Small intestine (tissue), 7 donors: ENCODE data around the gene KDR. TPM values are rescaled to one million over a fixed set of nuclear protein-coding genes. Genes with fewer than 3 reads are reported as not detected.

Experiments used
- DNase-seq, 2 donors: peaks; one replicate each; pipeline versions ENCODE4 v3.0.0 to v3.0.0-alpha.2; 2013
- FAIRE-seq: peaks from 2 replicates; lab custom pipeline; 2012; peaks lifted over from hg19 to GRCh38; lab: Jason Lieb, UNC
- H3K27ac ChIP-seq, 3 donors: one replicate each; pipeline ENCODE4 v1.5.1; 2013; ENCODE audit warnings: low read length in 2 of 3, mild to moderate bottlenecking in 2 of 3, control low read depth in 1 of 3, inconsistent platforms in 1 of 3, low read depth in 1 of 3, moderate library complexity in 1 of 3
- H3K27me3 ChIP-seq, 3 donors: one replicate each; pipeline ENCODE4 v1.6.1; 2013; ENCODE audit warnings: low read length in 3 of 3, inconsistent platforms in 1 of 3; ENCODE audit not compliant: control insufficient read depth in 3 of 3, insufficient read depth in 3 of 3
- H3K36me3 ChIP-seq, 3 donors: one replicate each; pipeline ENCODE4 v1.6.1; 2013; ENCODE audit warnings: low read length in 3 of 3, inconsistent platforms in 1 of 3, low read depth in 1 of 3, mild to moderate bottlenecking in 1 of 3, moderate library complexity in 1 of 3; ENCODE audit not compliant: control insufficient read depth in 3 of 3, insufficient read depth in 2 of 3
- H3K4me1 ChIP-seq, 3 donors: one replicate each; pipeline ENCODE4 v1.6.1; 2013; ENCODE audit warnings: low read length in 2 of 3, inconsistent platforms in 1 of 3, low read depth in 1 of 3, mild to moderate bottlenecking in 1 of 3, moderate library complexity in 1 of 3; ENCODE audit not compliant: control insufficient read depth in 3 of 3, insufficient read depth in 2 of 3
- H3K4me3 ChIP-seq, 3 donors: one replicate each; pipeline ENCODE4 v1.5.1; 2013; ENCODE audit warnings: low read length in 3 of 3, control low read depth in 1 of 3, inconsistent platforms in 1 of 3, low read depth in 1 of 3, mild to moderate bottlenecking in 1 of 3, moderate library complexity in 1 of 3
- H3K9me3 ChIP-seq, 2 donors: one replicate each; pipeline ENCODE4 v1.6.1; 2013; ENCODE audit warnings: low read depth in 1 of 2, low read length in 1 of 2; ENCODE audit not compliant: control insufficient read depth in 2 of 2, insufficient read depth in 1 of 2
- WGBS, 3 donors: extraction: QIAGEN DNeasy Blood & Tissue Kit; methylation state at CpG; one replicate each; pipeline ENCODE4 v1.1.7; 2013; 5-methylcytosine and 5-hydroxymethylcytosine counted together
- polyA plus RNA-seq, 4 donors: library from polyadenylated mRNA; stranded (reverse) in 3 of 4; unstranded in 1 of 4; fragments of 200-250 nt in 3 of 4; fragments of 120-200 nt in 1 of 4; gene quantifications; one replicate each; pipeline versions ENCODE4 v1.2.1 to v1.2.3, GENCODE V29; 2013
- donor health status: healthy with polysubstance abuse.
- donor health status: control.
- donor health status: control.
- donor health status: Bipolar disorder and iron deficiency.
- donor health status: healthy.

Gene KDR
- polyA plus RNA-seq, 4 donors, result 0.22 to 8.3 (median 4.0) TPM

GRCh38 chr4:55080174-55080865 is 45.1 kb downstream of the KDR start:
- FAIRE-seq (no peak), DNase-seq (no peak)
- Histone ChIP-seq H3K36me3 (no peaks in the 10 kb centered on the region), H3K27me3 (no peaks in the 10 kb centered on the region), H3K4me3 (no peak overlapping the region), H3K27ac (no peak overlapping the region), H3K4me1 (no peaks in the 10 kb centered on the region), H3K9me3 (no peaks in the 10 kb centered on the region)
- WGBS, 3 donors, result 40 to 67% (median 40%) methylated on average over 9 of the region's 9 CpGs

GRCh38 chr4:55079451-55080173 is 45.8 kb downstream of the KDR start:
- 63 to 70% (median 64%) methylated on average over 14 of the region's 14 CpGs for WGBS, 3 donors
- no peak overlapping the region for H3K4me3 ChIP-seq
- no peaks in the 10 kb centered on the region for H3K9me3 ChIP-seq
- no peak for DNase-seq
- no peaks in the 10 kb centered on the region for H3K4me1 ChIP-seq
- H3K27me3 ChIP-seq, result no peaks in the 10 kb centered on the region
- no peaks in the 10 kb centered on the region for H3K36me3 ChIP-seq
- peak overlapping the region in 1 of 3 donors; percentile 33 for H3K27ac ChIP-seq
- FAIRE-seq, result no peak

- DNase-seq (no peak), FAIRE-seq (no peak)
- Histone ChIP-seq H3K27ac (peak overlapping the region in 1 of 3 donors; percentile 66), H3K27me3 (no peaks in the 10 kb centered on the region), H3K9me3 (no peaks in the 10 kb centered on the region), H3K36me3 (no peaks in the 10 kb centered on the region), H3K4me3 (no peak overlapping the region), H3K4me1 (no peaks in the 10 kb centered on the region)
- WGBS, 3 donors, result 67 to 78% (median 73%) methylated on average over 8 of the region's 8 CpGs
These were observed 46.4 kb downstream of the KDR start for GRCh38 chr4:55078987-55079386.

GRCh38 chr4:55077577-55077976 is 47.8 kb downstream of the KDR start:
- Histone ChIP-seq H3K9me3 (no peaks in the 10 kb centered on the region), H3K27me3 (no peaks in the 10 kb centered on the region)
- FAIRE-seq, result no peak

GRCh38 chr4:55075823-55076716 is 49.3 kb downstream of the KDR start:
- 35 to 47% (median 42%) methylated on average over 5 of the region's 5 CpGs for WGBS, 3 donors
- H3K4me1 ChIP-seq, result no peaks in the 10 kb centered on the region
- no peak overlapping the region for H3K27ac ChIP-seq
- H3K36me3 ChIP-seq, result no peaks in the 10 kb centered on the region
- FAIRE-seq (no peak), DNase-seq (no peak)
- no peaks in the 10 kb centered on the region for H3K9me3 ChIP-seq
- H3K27me3 ChIP-seq, result no peaks in the 10 kb centered on the region
- H3K4me3 ChIP-seq, result no peak overlapping the region

More at GRCh38 chr4:55077577-55077976, 47.8 kb downstream of the KDR start:
- Histone ChIP-seq H3K4me1 (no peaks in the 10 kb centered on the region), H3K36me3 (no peaks in the 10 kb centered on the region), H3K4me3 (no peak overlapping the region), H3K27ac (no peak overlapping the region)
- no peak for DNase-seq
- WGBS, 3 donors, result 59 to 68% (median 61%) methylated on average over 2 of the region's 2 CpGs

GRCh38 chr4:55075376-55075775 is 50.0 kb downstream of the KDR start:
- DNase-seq (no peak), FAIRE-seq (no peak)
- WGBS, 3 donors, result 61 to 65% (median 62%) methylated on average over 3 of the region's 3 CpGs
- Histone ChIP-seq H3K36me3 (no peaks in the 10 kb centered on the region), H3K4me1 (no peaks in the 10 kb centered on the region), H3K27ac (no peak overlapping the region), H3K27me3 (no peaks in the 10 kb centered on the region), H3K4me3 (no peak overlapping the region), H3K9me3 (no peaks in the 10 kb centered on the region)

- H3K4me1 ChIP-seq, result no peaks in the 10 kb centered on the region
- 60 to 72% (median 64%) methylated on average over 5 of the region's 5 CpGs for WGBS, 3 donors
- no peak for FAIRE-seq
- H3K36me3 ChIP-seq, result no peaks in the 10 kb centered on the region
- no peak for DNase-seq
- H3K27ac ChIP-seq, result no peak overlapping the region
- H3K27me3 ChIP-seq, result no peaks in the 10 kb centered on the region
- no peaks in the 10 kb centered on the region for H3K9me3 ChIP-seq
- no peak overlapping the region for H3K4me3 ChIP-seq
These were observed 51.0 kb downstream of the KDR start for GRCh38 chr4:55074386-55074785.

- no peaks in the 10 kb centered on the region for H3K9me3 ChIP-seq
- DNase-seq, result no peak
- H3K4me3 ChIP-seq, result no peak overlapping the region
- 88 to 94% (median 88%) methylated on average over 1 of the region's 1 CpG for WGBS, 3 donors
- no peaks in the 10 kb centered on the region for H3K36me3 ChIP-seq
- H3K27me3 ChIP-seq, result peaks cover 0 to 2% (median 0%) of the 10 kb centered on the region in 3 donors
- FAIRE-seq, result no peak
- H3K4me1 ChIP-seq, result no peaks in the 10 kb centered on the region
- H3K27ac ChIP-seq, result no peak overlapping the region
These were observed 53.4 kb downstream of the KDR start for GRCh38 chr4:55071951-55072350.
